Hepatocyte (in vitro differentiated cells): Measurements from ENCODE around the gene ASPHD2. TPM values are rescaled to one million over a fixed set of nuclear protein-coding genes. Genes with fewer than 3 reads are reported as not detected.

Source experiments
- DNase-seq: peaks from one replicate; pipeline ENCODE4 v3.0.0-alpha.2; 2016; ENCODE audit warnings: low spot score
- H2AFZ ChIP-seq: fragments of 200-600 bp; sonication (generic); 2 replicates; pipeline ENCODE4 v1.6.0; 2016; ENCODE audit warnings: antibody characterized with exemption, mild to moderate bottlenecking
- H3K27ac ChIP-seq: fragments of 200-600 bp; sonication (generic); 2 replicates; pipeline ENCODE4 v1.5.1; 2016; ENCODE audit warnings: mild to moderate bottlenecking
- H3K27me3 ChIP-seq: fragments of 200-600 bp; sonication (generic); 2 replicates; pipeline ENCODE4 v1.6.1; 2016
- H3K36me3 ChIP-seq: fragments of 200-600 bp; sonication (generic); replicated peaks from 2 replicates; pipeline ENCODE4 v1.5.1; 2016; ENCODE audit warnings: low read depth; ENCODE audit not compliant: insufficient read depth
- H3K4me1 ChIP-seq: fragments of 200-600 bp; sonication (generic); 2 replicates; pipeline ENCODE4 v1.5.1; 2016; ENCODE audit warnings: mild to moderate bottlenecking, moderate library complexity; ENCODE audit not compliant: insufficient read depth
- H3K4me2 ChIP-seq: fragments of 200-600 bp; sonication (generic); 2 replicates; pipeline ENCODE4 v1.6.0; 2016
- H3K4me3 ChIP-seq: fragments of 200-600 bp; sonication (generic); 2 replicates; pipeline ENCODE4 v1.5.1; 2016; ENCODE audit warnings: mild to moderate bottlenecking
- H3K79me2 ChIP-seq: fragments of 200-600 bp; sonication (generic); 2 replicates; pipeline ENCODE4 v1.6.0; 2017; ENCODE audit warnings: mild to moderate bottlenecking
- H3K9me2 ChIP-seq: fragments of 200-600 bp; sonication (generic); replicated peaks from 2 replicates; pipeline ENCODE4 v1.6.0; 2017; ENCODE audit warnings: mild to moderate bottlenecking; ENCODE audit not compliant: insufficient read depth
- H3K9me3 ChIP-seq: fragments of 200-600 bp; sonication (generic); 2 replicates; pipeline ENCODE4 v1.5.1; 2016; ENCODE audit warnings: low read depth, mild to moderate bottlenecking
- H4K20me1 ChIP-seq: fragments of 200-600 bp; sonication (generic); 2 replicates; pipeline ENCODE4 v1.6.0; 2016; ENCODE audit warnings: mild to moderate bottlenecking; ENCODE audit not compliant: insufficient read depth, poor library complexity, severe bottlenecking
- EZH2 ChIP-seq: fragments of 200-600 bp; sonication (generic); IDR thresholded peaks from 2 replicates; pipeline ENCODE4 v1.6.1; 2016; ENCODE audit warnings: antibody characterized with exemption, mild to moderate bottlenecking, borderline replicate concordance
- EZH2phosphoT487 ChIP-seq: fragments of 200-600 bp; sonication (generic); IDR thresholded peaks from one replicate; pipeline ENCODE4 v1.6.1; 2018; ENCODE audit warnings: antibody characterized with exemption, mild to moderate bottlenecking, low read depth, moderate library complexity; ENCODE audit not compliant: unreplicated experiment, severe bottlenecking
- WGBS: methylation state at CpG from one replicate; pipeline ENCODE4 v1.1.6; 2016; ENCODE audit warnings: low lambda C conversion rate; ENCODE audit errors: missing lambda C conversion rate; 5-methylcytosine and 5-hydroxymethylcytosine counted together
- polyA plus RNA-seq: library from polyadenylated mRNA; unstranded; fragments of >200 nt; fragmentation: Nextera tagmentation; extraction: Ambion mirVana; gene quantifications from 2 replicates; pipeline ENCODE4 v1.2.1, GENCODE V29; 2016
- total RNA-seq: library from RNA; depleted of rRNA; stranded (reverse); fragments of >200 nt; gene quantifications from 2 replicates; pipeline ENCODE4 v1.2.3, GENCODE V29; 2014
- TF ChIP-seq, protein P1 (sequence below): fragments of 200-600 bp; sonication (generic); IDR thresholded peaks from 2 replicates; pipeline ENCODE4 v1.5.1; 2016; ENCODE audit warnings: antibody characterized with exemption, mild to moderate bottlenecking; ENCODE audit not compliant: poor library complexity

Gene ASPHD2
- total and polyA plus RNA-seq, 2 experiments from 2014 or later = 1.2 to 2.6 TPM

DNA sequence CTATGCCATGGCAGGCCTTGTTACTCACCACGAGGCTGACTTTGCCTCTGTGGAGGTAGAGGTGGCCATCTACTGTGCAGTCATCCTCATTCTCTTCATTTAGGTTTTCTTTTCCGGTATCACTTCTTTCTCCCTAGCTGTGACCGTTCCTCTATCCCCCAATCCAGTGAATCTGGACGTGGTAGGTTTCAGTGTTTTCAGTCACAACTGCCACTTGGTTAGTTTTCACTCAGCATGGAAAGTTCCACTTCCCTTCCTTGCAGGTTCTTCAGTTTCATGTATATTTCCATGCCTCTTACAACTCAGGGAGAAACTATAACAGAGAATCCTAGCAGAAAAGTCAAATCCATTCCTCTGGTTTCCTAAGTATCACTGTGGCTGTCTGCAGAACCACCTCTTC, 52.6 kb downstream of the ASPHD2 start:
- Histone ChIP-seq H3K9me2 (no peaks in the 10 kb centered on the region), H3K9me3 (no peaks in the 10 kb centered on the region), H3K4me2 (peak overlapping the region; percentile 71), H3K36me3 (no peaks in the 10 kb centered on the region), H3K4me1 (peaks cover 29% of the 10 kb centered on the region), H2AFZ (no peak overlapping the region), H4K20me1 (no peaks in the 10 kb centered on the region), H3K27ac (no peak overlapping the region), H3K4me3 (no peak overlapping the region), H3K79me2 (peaks cover 66% of the 10 kb centered on the region), H3K27me3 (no peaks in the 10 kb centered on the region)
- WGBS = 94% methylated on average over 4 of the region's 4 CpGs
- TF ChIP-seq EZH2phosphoT487 (no peak), EZH2 (no peak)
- TF ChIP-seq, protein P1, sequence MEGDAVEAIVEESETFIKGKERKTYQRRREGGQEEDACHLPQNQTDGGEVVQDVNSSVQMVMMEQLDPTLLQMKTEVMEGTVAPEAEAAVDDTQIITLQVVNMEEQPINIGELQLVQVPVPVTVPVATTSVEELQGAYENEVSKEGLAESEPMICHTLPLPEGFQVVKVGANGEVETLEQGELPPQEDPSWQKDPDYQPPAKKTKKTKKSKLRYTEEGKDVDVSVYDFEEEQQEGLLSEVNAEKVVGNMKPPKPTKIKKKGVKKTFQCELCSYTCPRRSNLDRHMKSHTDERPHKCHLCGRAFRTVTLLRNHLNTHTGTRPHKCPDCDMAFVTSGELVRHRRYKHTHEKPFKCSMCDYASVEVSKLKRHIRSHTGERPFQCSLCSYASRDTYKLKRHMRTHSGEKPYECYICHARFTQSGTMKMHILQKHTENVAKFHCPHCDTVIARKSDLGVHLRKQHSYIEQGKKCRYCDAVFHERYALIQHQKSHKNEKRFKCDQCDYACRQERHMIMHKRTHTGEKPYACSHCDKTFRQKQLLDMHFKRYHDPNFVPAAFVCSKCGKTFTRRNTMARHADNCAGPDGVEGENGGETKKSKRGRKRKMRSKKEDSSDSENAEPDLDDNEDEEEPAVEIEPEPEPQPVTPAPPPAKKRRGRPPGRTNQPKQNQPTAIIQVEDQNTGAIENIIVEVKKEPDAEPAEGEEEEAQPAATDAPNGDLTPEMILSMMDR = no peak
- DNase-seq = no peak

DNA sequence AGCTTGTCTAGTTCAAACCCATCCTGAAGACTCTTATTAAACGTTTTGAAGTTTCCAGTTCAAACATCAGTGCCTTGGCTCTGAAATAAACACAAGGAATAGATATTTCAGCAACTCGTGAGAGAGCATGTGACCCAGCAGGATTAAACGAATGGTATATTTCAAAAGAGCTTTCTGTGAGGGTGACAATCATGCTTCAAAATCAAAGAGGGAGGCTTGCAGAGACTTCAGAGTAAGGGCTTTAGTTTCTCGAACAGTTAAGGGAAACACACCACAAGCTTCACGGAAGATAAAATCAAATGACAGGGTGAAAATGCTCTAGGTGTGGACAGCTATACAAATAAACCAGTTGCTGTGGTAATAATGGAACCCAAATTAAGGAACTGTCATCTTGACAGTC, 53.1 kb downstream of the ASPHD2 start:
- H3K4me3 ChIP-seq = no peak overlapping the region
- no peak overlapping the region for H2AFZ ChIP-seq
- no peaks in the 10 kb centered on the region for H3K9me2 ChIP-seq
- no peak for DNase-seq
- H3K27ac ChIP-seq = no peak overlapping the region
- peak overlapping the region; percentile 79 for H3K4me2 ChIP-seq
- no peaks in the 10 kb centered on the region for H3K36me3 ChIP-seq
- peaks cover 29% of the 10 kb centered on the region for H3K4me1 ChIP-seq
- peaks cover 65% of the 10 kb centered on the region for H3K79me2 ChIP-seq
- TF ChIP-seq EZH2 = no peak
- H3K27me3 ChIP-seq = no peaks in the 10 kb centered on the region
- H3K9me3 ChIP-seq = no peaks in the 10 kb centered on the region
- WGBS = 74% methylated on average over 5 of the region's 5 CpGs
- H4K20me1 ChIP-seq = no peaks in the 10 kb centered on the region

DNA sequence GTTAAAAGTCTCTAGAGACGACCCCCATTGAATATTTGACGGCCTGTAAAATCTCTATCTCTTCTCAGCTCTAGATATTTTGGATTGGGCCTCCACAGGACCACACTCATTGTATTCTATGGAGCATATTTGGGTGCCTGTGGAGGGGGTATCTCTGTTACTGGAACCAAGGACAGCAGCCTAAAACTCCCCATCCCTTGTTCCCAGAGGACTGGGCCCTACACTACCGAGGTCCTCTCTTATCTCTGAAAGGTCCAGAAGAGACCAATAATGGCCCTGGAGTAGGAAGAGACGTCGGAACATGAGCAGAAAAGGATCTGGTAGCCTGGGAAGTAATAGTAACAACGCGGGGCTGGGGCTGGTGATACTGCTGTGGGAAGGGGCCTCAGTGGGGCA, 54.0 kb downstream of the ASPHD2 start:
- Histone ChIP-seq H3K4me1 (peaks cover 29% of the 10 kb centered on the region), H3K9me2 (no peaks in the 10 kb centered on the region), H3K27me3 (no peaks in the 10 kb centered on the region), H3K27ac (peak overlapping the region; percentile 99), H3K4me3 (peak overlapping the region; percentile 91), H3K9me3 (no peaks in the 10 kb centered on the region), H3K4me2 (peak overlapping the region; percentile 79), H3K79me2 (peaks cover 56% of the 10 kb centered on the region), H4K20me1 (no peaks in the 10 kb centered on the region), H3K36me3 (no peaks in the 10 kb centered on the region), H2AFZ (peak overlapping the region; percentile 86)
- WGBS = 16% methylated on average over 7 of the region's 7 CpGs
- TF ChIP-seq, protein P1 = no peak
- TF ChIP-seq EZH2phosphoT487 (no peak), EZH2 (no peak)
- DNase-seq = no peak

DNA sequence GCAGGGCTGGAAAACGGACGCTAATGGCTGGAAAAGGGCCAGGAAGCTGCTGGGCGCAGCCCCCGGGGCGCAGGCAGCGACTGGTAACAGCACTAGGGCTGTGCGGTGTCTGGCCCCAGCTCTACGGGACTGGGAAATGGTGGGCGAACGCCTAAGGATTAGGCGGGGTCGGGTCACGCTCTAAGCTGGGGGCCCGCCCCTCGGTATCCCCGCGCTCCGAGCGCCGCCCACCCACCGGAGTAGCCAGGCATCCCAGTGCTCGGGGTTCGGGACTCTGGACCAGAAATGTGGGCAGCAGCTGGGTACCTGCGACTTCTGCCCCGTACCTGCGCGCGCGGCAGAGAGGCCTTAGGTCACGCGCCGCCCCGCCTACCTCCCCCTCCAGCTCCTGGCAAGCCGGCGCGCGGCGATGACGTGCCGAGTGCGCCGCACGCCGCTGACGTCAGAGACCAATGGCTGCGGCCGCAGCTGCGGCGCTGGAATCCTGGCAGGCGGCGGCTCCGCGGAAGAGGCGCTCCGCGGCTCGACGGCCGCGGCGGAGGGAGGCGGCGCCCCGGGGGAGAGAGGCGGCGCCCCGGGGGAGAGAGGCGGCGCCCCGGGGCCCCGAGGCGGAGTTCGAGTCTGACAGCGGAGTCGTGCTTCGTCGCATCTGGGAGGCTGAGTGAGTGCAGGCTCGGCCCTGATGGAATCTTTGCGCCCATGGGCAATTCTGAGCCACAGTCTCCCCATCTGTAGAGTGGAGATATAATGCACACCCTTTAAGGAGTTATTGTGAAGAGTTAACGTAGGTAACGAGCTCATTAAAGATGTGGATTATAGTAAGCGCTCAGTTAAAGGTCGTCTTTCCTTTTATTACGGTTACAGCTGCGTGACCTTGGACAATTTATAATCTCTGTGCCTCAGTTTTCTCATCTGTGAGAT, 54.6 kb downstream of the ASPHD2 start, which contains the start of the genes HPS4 and SRRD:
Gene HPS4, minus strand, starts transcription at position 345 of the 921 bp plus-strand sequence. CDS start 2,021 bp downstream, outside the sequence.
Gene SRRD, plus strand, starts transcription at position 439 of the 921 bp plus-strand sequence. Its CDS starts 14 bp downstream, at position 453.
- Histone ChIP-seq H3K27me3 (no peaks in the 10 kb centered on the region), H3K27ac (peak within 1 kb of the TSS; percentile 99), H3K79me2 (peaks cover 52% of the 10 kb centered on the region), H3K9me2 (no peaks in the 10 kb centered on the region), H4K20me1 (no peaks in the 10 kb centered on the region), H3K9me3 (no peaks in the 10 kb centered on the region), H3K4me2 (peak within 1 kb of the TSS; percentile 79), H2AFZ (peak within 1 kb of the TSS; percentile 86), H3K4me3 (peak within 1 kb of the TSS; percentile 91), H3K36me3 (no peaks in the 10 kb centered on the region), H3K4me1 (peaks cover 28% of the 10 kb centered on the region)
- DNase-seq = peak; percentile 98
- TF ChIP-seq EZH2phosphoT487 (no peak), EZH2 (no peak)
- TF ChIP-seq, protein P1 = no peak
- WGBS = 1% methylated on average over 67 of the region's 85 CpGs
